Dermis blood vessel endothelial cell (primary cell): Measurements from ENCODE around the gene CDPF1. TPM values are rescaled to one million over a fixed set of nuclear protein-coding genes. Genes with fewer than 3 reads are reported as not detected.

Source experiments
- DNase-seq: peaks from one replicate; pipeline ENCODE4 v3.0.0; 2010
- total RNA-seq: library from RNA; depleted of rRNA; stranded (reverse); fragments of >200 nt; gene quantifications from 2 replicates; pipeline ENCODE4 v1.2.3, GENCODE V29; 2014

The CDPF1 gene
- total RNA-seq = 10.6 and 12.4 TPM in 2 replicates

GRCh38 chr22:46250035-46250782 lies at the start of gene CDPF1:
TSS of gene CDPF1 (minus strand) at chr22:46250293. CDS start at chr22:46248284, 2,009 bp downstream.
- peak; percentile 87 for DNase-seq

DNA sequence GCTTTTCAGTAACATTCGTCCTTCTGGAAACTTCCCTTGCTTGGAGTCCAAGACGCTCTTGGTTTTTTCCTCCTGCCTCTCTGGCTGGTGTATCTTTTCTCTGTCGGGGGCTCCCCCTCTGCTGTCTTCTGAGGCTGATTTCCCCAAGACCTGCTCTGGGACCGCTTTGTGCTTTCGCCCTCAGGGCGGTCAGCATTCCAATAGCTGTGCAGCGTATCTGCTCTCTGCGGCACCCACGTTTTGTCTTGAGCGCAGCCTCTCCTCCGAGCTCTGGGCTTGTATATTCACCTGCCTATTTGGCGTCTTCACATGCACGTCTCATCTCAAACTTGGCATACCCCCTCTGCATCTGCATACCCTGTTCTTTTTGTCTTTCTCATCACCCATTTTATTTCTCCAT lies 49.0 kb upstream of the CDPF1 start:
- DNase-seq = no peak

DNA sequence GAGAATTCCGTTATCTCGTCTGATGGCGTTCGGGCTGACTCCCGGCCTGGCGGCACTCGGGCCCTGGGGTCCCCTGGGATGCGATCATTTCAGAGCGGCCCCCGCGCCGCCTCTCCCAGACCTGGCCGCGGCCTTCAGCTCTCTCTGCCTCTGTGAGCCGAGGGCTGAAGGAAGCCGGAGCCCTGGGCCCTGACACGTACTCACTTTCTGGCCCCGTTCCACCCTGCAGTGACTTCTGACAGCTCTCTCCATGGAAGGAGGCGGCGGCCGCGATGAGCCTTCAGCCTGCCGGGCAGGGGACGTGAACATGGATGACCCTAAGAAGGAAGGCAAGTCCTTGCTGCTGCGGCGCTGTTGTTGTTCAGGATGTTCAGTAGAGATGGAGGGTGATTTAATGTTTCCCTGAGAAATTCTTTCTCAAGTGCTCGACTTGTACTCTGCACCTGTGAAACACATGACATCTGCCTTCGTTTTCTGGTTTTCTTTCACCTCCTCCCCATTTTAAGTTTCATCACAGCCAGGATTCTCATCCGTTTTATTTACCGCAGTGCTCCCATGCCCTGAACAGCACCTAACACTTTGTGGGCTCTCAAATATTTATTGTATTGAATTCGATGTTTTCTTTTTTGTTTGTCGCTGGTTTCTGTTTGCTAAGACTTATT lies 47.2 kb upstream of the CDPF1 start:
- peak; percentile 55 for DNase-seq

- DNase-seq = peak; percentile 98
Observed at GRCh38 chr22:46296257-46297150, 46.4 kb upstream of the CDPF1 start, which contains the start of gene GTSE1. TSS of gene GTSE1 (plus strand) at chr22:46296870. CDS start at chr22:46297401, 531 bp downstream.

- no peak for DNase-seq
Observed at GRCh38 chr22:46295277-46295971, 45.3 kb upstream of the CDPF1 start.

DNA sequence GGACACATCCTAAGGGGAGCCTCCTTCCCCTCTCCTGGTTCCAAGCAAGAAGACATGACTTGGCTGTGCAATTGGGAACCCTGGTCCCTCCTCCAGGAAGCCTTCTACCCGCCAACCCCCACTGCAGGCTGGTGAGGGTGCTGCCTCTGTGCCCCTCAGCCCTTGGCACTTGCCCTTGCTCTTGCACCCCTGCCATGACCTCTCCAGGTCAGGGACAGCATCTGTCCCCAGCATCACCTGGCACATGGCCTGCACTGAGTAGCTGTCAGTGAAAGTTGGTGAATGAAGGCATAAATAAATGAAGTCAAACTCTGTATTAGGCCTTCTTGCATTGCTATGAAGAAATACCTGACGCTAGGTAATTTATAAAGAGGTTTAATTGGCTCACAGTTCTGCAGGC lies 44.7 kb upstream of the CDPF1 start:
- DNase-seq = no peak

- DNase-seq = no peak
Observed at GRCh38 chr22:46293577-46294260, 43.6 kb upstream of the CDPF1 start.

DNA sequence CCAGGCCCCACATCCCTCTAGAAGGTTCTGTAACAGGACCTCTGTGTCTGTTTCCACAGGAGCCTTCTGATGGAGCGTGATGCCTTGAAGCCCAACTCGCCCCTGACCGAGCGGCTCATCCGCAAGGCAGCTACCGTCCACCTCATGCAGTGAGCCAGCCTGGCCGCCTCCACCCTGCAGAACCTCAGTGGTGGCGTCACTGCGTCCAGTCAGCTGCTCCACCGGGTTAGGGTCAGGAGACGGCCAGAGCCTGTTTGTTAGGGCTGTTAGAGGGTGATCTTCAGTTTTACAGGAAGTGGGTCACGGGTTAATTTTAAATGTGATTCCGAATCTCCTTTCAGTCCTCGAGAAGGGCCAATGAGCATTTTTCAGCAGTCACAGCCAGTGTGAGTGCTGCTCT lies 42.6 kb upstream of the CDPF1 start:
- no peak for DNase-seq

DNA sequence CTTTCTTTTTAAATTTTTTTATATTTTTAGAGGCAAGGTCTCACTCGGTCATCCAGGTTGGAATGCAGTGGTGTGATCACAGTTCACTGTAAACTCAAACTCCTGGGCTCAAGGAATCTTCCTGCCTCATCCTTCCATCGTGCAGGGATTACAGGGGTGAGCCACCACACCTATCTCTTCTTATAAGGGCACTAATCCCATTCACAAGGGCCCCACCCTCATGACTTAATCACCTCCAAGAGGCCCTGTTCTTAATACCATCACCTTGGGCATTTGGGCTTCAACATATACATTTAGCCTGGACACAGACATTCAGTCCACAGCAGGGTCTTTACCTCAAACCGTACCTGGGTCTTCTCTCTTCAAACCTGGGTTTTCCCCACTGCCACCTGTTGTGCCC lies 42.1 kb upstream of the CDPF1 start:
- DNase-seq = no peak

DNA sequence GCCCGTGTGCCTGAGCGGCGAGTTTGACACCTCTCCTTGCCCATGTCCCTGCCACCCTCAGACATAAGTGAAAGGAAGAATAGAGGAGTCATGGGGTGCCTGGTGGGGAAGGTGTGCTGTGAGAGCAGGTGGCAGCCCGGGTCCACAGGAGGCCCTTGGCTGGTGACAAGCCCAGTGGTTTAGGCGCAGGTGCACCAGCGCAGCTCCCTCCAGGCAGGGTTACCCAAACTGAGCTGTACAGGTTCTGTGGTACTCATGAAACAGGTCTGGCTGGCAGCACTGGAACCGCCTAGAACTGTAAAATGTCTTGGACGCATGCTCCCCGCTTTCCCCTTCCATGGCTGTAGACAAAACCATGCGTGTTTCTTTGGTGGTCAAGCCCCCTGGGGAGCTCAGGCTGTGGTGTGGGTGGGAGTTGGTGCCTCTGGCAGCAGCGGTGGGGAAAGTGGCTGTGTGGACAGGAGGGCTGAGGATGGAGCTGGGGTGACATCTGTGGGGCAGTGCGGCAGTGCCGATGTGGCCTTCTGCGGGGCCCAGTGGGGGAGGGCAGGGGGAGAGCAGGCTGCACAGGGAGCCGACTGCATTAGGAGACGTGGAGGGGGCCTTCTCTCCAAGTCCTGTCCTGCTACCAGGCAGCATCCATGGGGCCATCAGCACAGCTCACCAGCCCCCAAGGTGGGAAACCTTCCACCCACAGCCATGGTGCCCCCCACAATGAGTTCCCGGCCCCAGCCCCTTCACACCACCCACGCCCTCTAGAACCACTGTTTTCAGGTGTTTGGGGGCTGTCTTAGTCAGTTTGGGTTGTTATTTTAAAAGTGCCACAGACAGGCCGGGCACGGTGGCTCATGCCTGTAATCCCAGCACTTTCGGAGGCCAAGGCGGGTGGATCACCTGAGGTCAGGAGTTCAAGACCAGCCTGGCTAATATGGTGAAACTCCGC lies 41.0 kb upstream of the CDPF1 start:
- no peak for DNase-seq

GRCh38 chr22:46290121-46290842 lies 40.2 kb upstream of the CDPF1 start:
- no peak for DNase-seq

GRCh38 chr22:46289244-46289891 lies 39.3 kb upstream of the CDPF1 start:
- DNase-seq = no peak

DNA sequence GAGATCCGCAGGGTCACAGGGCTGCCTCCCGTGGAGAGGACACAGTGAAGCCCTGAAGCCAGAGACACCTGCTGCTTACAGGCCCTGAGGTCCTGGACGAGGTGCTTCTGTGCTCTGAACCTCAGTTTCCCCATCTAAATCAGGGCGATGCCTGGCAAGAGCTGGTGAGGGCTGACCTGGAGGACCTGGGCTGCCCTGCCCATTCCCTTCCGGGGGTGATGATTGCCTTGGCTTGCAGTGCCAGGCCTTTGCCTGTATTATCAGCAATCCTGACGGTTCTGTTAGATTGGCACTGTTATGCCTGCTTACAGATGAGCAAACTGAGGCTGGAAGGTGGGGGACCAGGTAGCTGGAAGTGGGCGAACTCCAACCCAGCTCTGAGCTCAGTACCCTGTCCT lies 38.8 kb upstream of the CDPF1 start:
- no peak for DNase-seq

GRCh38 chr22:46287873-46288751 lies 38.0 kb upstream of the CDPF1 start:
- peak; percentile 65 for DNase-seq

- DNase-seq = no peak
Observed at GRCh38 chr22:46286941-46287872, 37.1 kb upstream of the CDPF1 start.

DNA sequence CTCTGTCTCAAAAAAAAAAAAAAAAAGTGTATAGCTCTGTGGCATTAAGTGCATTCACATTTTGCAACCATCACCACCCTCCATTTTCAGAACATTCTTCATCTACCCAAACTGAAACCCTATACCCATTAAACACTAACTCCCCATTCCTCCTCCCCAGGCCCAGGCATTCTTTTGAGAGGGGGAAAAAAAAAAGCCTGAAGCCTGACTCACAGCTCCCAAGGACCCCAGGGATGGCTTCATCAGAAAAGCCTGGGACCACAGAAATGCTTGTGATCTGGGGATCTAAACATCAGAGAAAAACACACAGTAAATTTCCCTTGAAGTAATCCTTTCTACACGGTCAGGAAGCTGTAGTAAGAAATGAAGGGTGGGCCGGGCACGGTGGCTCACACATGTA lies 35.9 kb upstream of the CDPF1 start:
- DNase-seq = no peak
